Left renal pelvis (tissue), 4 donors: Measurements from ENCODE around the gene NME5. TPM values are rescaled to one million over a fixed set of nuclear protein-coding genes. Genes with fewer than 3 reads are reported as not detected.
"Not testable (repeated sequence)": the region's sequence is repeated elsewhere in the genome, so short reads cannot be mapped to it uniquely, and the experiment has no call there.

Experiments
- DNase-seq, 4 donors: peaks; one replicate each; pipeline ENCODE4 v3.0.0-alpha.2; 2013; ENCODE audit warnings: low read depth in 4 of 4, low spot score in 3 of 4
- polyA plus RNA-seq, 4 donors: library from polyadenylated mRNA; unstranded; fragments of 120-200 nt; gene quantifications; one replicate each; pipeline ENCODE4 v1.2.1, GENCODE V29; 2013; ENCODE audit not compliant: insufficient read length in 4 of 4

NME5 gene
- 10 to 100 TPM in 3 of 4 donors, 1 to 10 TPM in 1; 5.8 to 26.7 (median 24.0) TPM for polyA plus RNA-seq

- DNase-seq, result peak; percentile 48 to 72 (median 56)
Measured at GRCh38 chr5:138138949-138139780, at the start of gene NME5. Gene NME5, minus strand, starts transcription at chr5:138139428. Its CDS starts 648 bp downstream, at chr5:138138780.

- no peak for DNase-seq
Measured at GRCh38 chr5:138188626-138189025, 49.4 kb upstream of the NME5 start.

GRCh38 chr5:138186002-138186447, 46.8 kb upstream of the NME5 start:
- DNase-seq, result no peak

- DNase-seq, result no peak
Measured at GRCh38 chr5:138182808-138183207, 43.6 kb upstream of the NME5 start.

GRCh38 chr5:138180841-138181240, 41.6 kb upstream of the NME5 start:
- no peak for DNase-seq

- DNase-seq, result peak in 2 of 4 donors; percentile 27 to 29
Measured at GRCh38 chr5:138180183-138180782, 41.1 kb upstream of the NME5 start.

GRCh38 chr5:138179277-138179857, 40.1 kb upstream of the NME5 start:
- no peak for DNase-seq

GRCh38 chr5:138178516-138179276, 39.5 kb upstream of the NME5 start, which contains the start of the genes BRD8 and KIF20A:
Gene BRD8, minus strand, starts transcription at chr5:138178630. Its CDS starts 16 bp downstream, at chr5:138178614.
Gene KIF20A, plus strand, starts transcription at chr5:138179112. Its CDS starts 569 bp downstream, at chr5:138179681.
- DNase-seq, result peak; percentile 90 to 95 (median 92)

- peak in 1 of 4 donors; percentile 12 for DNase-seq
Measured at GRCh38 chr5:138177941-138178515, 38.8 kb upstream of the NME5 start.

- DNase-seq, result no peak
Measured at GRCh38 chr5:138170299-138170698, 31.1 kb upstream of the NME5 start.

GRCh38 chr5:138169124-138169523, 29.9 kb upstream of the NME5 start:
- DNase-seq, result no peak

- DNase-seq, result no peak
Measured at GRCh38 chr5:138163721-138164120, 24.5 kb upstream of the NME5 start.

- DNase-seq, result no peak
Measured at GRCh38 chr5:138160706-138161105, 21.5 kb upstream of the NME5 start.

- no peak for DNase-seq
Measured at GRCh38 chr5:138159666-138160065, 20.4 kb upstream of the NME5 start.

- no peak for DNase-seq
Measured at GRCh38 chr5:138157626-138158025, 18.4 kb upstream of the NME5 start.

- not testable (repeated sequence) for DNase-seq
Measured at GRCh38 chr5:138155977-138156376, 16.7 kb upstream of the NME5 start.

- DNase-seq, result no peak
Measured at GRCh38 chr5:138149530-138149929, 10.3 kb upstream of the NME5 start.

GRCh38 chr5:138148811-138149210, 9.6 kb upstream of the NME5 start:
- DNase-seq, result no peak

GRCh38 chr5:138143578-138143977, 4.3 kb upstream of the NME5 start:
- not testable (repeated sequence) for DNase-seq

GRCh38 chr5:138141734-138142133, 2.5 kb upstream of the NME5 start:
- no peak for DNase-seq
